HEK293 (cell line): ENCODE results near the gene IRF6.

Experiments used
- GLIS2 ChIP-seq: fragments of 450-650 bp; formaldehyde crosslinking; IDR thresholded peaks from 2 replicates; pipeline ENCODE4 v1.5.1; 2016; ENCODE audit warnings: missing biosample characterization, missing genetic modification characterization
- HOXD13 ChIP-seq: sonication (generic); formaldehyde crosslinking; IDR thresholded peaks from 2 replicates; pipeline ENCODE4 v1.8.0; 2022; ENCODE audit warnings: missing genetic modification reagents, borderline replicate concordance
- IKZF3 ChIP-seq: fragments of 450-650 bp; IDR thresholded peaks from 2 replicates; pipeline ENCODE4 v1.5.0; 2018; ENCODE audit warnings: missing biosample characterization, mild to moderate bottlenecking, missing genetic modification characterization, moderate library complexity
- KLF10 ChIP-seq: fragments of 450-650 bp; IDR thresholded peaks from 2 replicates; pipeline ENCODE4 v1.5.1; 2018; ENCODE audit warnings: missing biosample characterization, mild to moderate bottlenecking, missing genetic modification characterization
- PRDM2 ChIP-seq: fragments of 450-650 bp; formaldehyde crosslinking; IDR thresholded peaks from 2 replicates; pipeline ENCODE4 v1.5.1; 2016; ENCODE audit warnings: missing biosample characterization, missing genetic modification characterization, borderline replicate concordance
- TRIM28 ChIP-seq: IDR thresholded peaks from 2 replicates; pipeline ENCODE4 v1.6.1; 2011; ENCODE audit warnings: low read length, control low read depth, borderline replicate concordance
- ZBTB48 ChIP-seq: fragments of 450-650 bp; formaldehyde crosslinking; IDR thresholded peaks from 2 replicates; pipeline ENCODE4 v1.5.1; 2016; ENCODE audit warnings: missing biosample characterization, missing genetic modification characterization
- ZNF112 ChIP-seq: fragments of 450-650 bp; formaldehyde crosslinking; IDR thresholded peaks from 2 replicates; pipeline ENCODE4 v1.5.0; 2017; ENCODE audit warnings: missing biosample characterization, missing genetic modification characterization
- ZNF132 ChIP-seq: fragments of 450-650 bp; formaldehyde crosslinking; IDR thresholded peaks from 2 replicates; pipeline ENCODE4 v1.5.1; 2017; ENCODE audit warnings: missing biosample characterization, missing genetic modification characterization, borderline replicate concordance
- ZNF169 ChIP-seq: fragments of 450-650 bp; formaldehyde crosslinking; IDR thresholded peaks from 2 replicates; pipeline ENCODE4 v1.5.1; 2016; ENCODE audit warnings: missing biosample characterization, missing genetic modification characterization
- ZNF175 ChIP-seq: fragments of 450-650 bp; formaldehyde crosslinking; IDR thresholded peaks from 2 replicates; pipeline ENCODE4 v1.5.1; 2016; ENCODE audit warnings: missing biosample characterization, missing genetic modification characterization
- ZNF23 ChIP-seq: fragments of 450-650 bp; formaldehyde crosslinking; IDR thresholded peaks from 2 replicates; pipeline ENCODE4 v1.5.1; 2016; ENCODE audit warnings: missing biosample characterization, missing genetic modification characterization, borderline replicate concordance
- ZNF449 ChIP-seq: fragments of 450-650 bp; formaldehyde crosslinking; IDR thresholded peaks from 2 replicates; pipeline ENCODE4 v1.5.1; 2017; ENCODE audit warnings: missing biosample characterization, mild to moderate bottlenecking, missing genetic modification characterization, moderate library complexity
- ZNF518A ChIP-seq: fragments of 450-650 bp; formaldehyde crosslinking; conservative IDR thresholded peaks from 2 replicates; pipeline ENCODE4 v1.5.1; 2016; ENCODE audit warnings: low read depth, missing biosample characterization, missing genetic modification characterization
- ZNF521 ChIP-seq: fragments of 450-650 bp; formaldehyde crosslinking; IDR thresholded peaks from 2 replicates; pipeline ENCODE4 v1.5.1; 2017; ENCODE audit warnings: missing biosample characterization, mild to moderate bottlenecking, missing genetic modification characterization
- ZNF558 ChIP-seq: fragments of 450-650 bp; formaldehyde crosslinking; IDR thresholded peaks from 2 replicates; pipeline ENCODE4 v1.5.1; 2016; ENCODE audit warnings: missing biosample characterization, missing genetic modification characterization
- ZNF654 ChIP-seq: fragments of 450-650 bp; formaldehyde crosslinking; IDR thresholded peaks from 2 replicates; pipeline ENCODE4 v1.5.1; 2016; ENCODE audit warnings: low read depth, missing biosample characterization, missing genetic modification characterization
- ZNF677 ChIP-seq: fragments of 450-650 bp; IDR thresholded peaks from 2 replicates; pipeline ENCODE4 v1.5.0; 2018; ENCODE audit warnings: missing biosample characterization, mild to moderate bottlenecking, missing genetic modification characterization, moderate library complexity
- ZNF701 ChIP-seq: fragments of 450-650 bp; formaldehyde crosslinking; IDR thresholded peaks from 2 replicates; pipeline ENCODE4 v1.5.1; 2016; ENCODE audit warnings: missing biosample characterization, missing genetic modification characterization
- ZNF830 ChIP-seq: fragments of 450-650 bp; IDR thresholded peaks from 2 replicates; pipeline ENCODE4 v1.5.0; 2018; ENCODE audit warnings: missing biosample characterization, missing genetic modification characterization, low read depth, mild to moderate bottlenecking, moderate library complexity
- ZNF843 ChIP-seq: fragments of 450-650 bp; formaldehyde crosslinking; IDR thresholded peaks from 2 replicates; pipeline ENCODE4 v1.5.1; 2016; ENCODE audit warnings: missing biosample characterization, missing genetic modification characterization
- TF ChIP-seq, protein P1 (sequence below): fragments of 450-650 bp; formaldehyde crosslinking; IDR thresholded peaks from 2 replicates; pipeline ENCODE4 v1.5.1; 2016; ENCODE audit warnings: missing biosample characterization, missing genetic modification characterization
- TF ChIP-seq, protein P2 (sequence below): fragments of 450-650 bp; formaldehyde crosslinking; IDR thresholded peaks from 2 replicates; pipeline ENCODE4 v1.5.1; 2016; ENCODE audit warnings: missing biosample characterization, missing genetic modification characterization

Gene IRF6

GRCh38 chr1:209747580-209748262, 58.2 kb downstream of the IRF6 start (continued):
- TF ChIP-seq ZNF701 (no peak), ZNF175 (tag by site-specific recombination) (no peak), PRDM2 (tag by site-specific recombination) (no peak), ZBTB48 (tag by site-specific recombination) (0 out of 2 replicates have a peak, but pooled peaks have one; percentile 29), ZNF521 (tag by site-specific recombination) (no peak), ZNF449 (tag by site-specific recombination) (no peak), ZNF830 (no peak), KLF10 (tag by site-specific recombination) (no peak), ZNF558 (no peak), ZNF677 (no peak), ZNF112 (no peak), ZNF518A (peak; percentile 50), ZNF843 (tag by site-specific recombination) (peak; percentile 63; the same call in 1 of the 2 replicates), ZNF654 (tag by site-specific recombination) (peak; percentile 86), ZNF169 (no peak), HOXD13 (no peak), ZNF23 (tag by site-specific recombination) (no peak), TRIM28 (peak; percentile 91), ZNF132 (tag by site-specific recombination) (no peak), IKZF3 (no peak), GLIS2 (peak; percentile 86)
- TF ChIP-seq, protein P1, sequence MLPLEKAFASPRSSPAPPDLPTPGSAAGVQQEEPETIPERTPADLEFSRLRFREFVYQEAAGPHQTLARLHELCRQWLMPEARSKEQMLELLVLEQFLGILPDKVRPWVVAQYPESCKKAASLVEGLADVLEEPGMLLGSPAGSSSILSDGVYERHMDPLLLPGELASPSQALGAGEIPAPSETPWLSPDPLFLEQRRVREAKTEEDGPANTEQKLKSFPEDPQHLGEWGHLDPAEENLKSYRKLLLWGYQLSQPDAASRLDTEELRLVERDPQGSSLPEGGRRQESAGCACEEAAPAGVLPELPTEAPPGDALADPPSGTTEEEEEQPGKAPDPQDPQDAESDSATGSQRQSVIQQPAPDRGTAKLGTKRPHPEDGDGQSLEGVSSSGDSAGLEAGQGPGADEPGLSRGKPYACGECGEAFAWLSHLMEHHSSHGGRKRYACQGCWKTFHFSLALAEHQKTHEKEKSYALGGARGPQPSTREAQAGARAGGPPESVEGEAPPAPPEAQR (tag by site-specific recombination): no peak
- TF ChIP-seq, protein P2, sequence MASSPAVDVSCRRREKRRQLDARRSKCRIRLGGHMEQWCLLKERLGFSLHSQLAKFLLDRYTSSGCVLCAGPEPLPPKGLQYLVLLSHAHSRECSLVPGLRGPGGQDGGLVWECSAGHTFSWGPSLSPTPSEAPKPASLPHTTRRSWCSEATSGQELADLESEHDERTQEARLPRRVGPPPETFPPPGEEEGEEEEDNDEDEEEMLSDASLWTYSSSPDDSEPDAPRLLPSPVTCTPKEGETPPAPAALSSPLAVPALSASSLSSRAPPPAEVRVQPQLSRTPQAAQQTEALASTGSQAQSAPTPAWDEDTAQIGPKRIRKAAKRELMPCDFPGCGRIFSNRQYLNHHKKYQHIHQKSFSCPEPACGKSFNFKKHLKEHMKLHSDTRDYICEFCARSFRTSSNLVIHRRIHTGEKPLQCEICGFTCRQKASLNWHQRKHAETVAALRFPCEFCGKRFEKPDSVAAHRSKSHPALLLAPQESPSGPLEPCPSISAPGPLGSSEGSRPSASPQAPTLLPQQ: peak; percentile 75
